Adrenal gland (tissue), 12 donors: ENCODE data around the gene MACROH2A1. TPM values are rescaled to one million over a fixed set of nuclear protein-coding genes. Genes with fewer than 3 reads are reported as not detected.
A peak's percentile ranks its signal among the peaks of the same experiment; 100 is the strongest.

Experiments used
- DNase-seq, 7 donors: peaks; one replicate each; pipeline ENCODE4 v3.0.0-alpha.2; 2019 to 2020
- H3K27ac ChIP-seq, 5 donors: fragments of 200-600 bp; sonication (generic) in 4 of 5; 1 replicate in 3 of 5; 2 replicates in 2 of 5; pipeline versions ENCODE4 v1.5.1 to v1.8.0; 2016 to 2020; ENCODE audit warnings: mild to moderate bottlenecking in 1 of 5
- H3K27me3 ChIP-seq: fragments of 200-600 bp; 2 replicates; pipeline ENCODE4 v1.8.0; 2021
- H3K36me3 ChIP-seq, 2 donors: fragments of 200-600 bp; replicated peaks in 1 of 2; 1 replicate in 1 of 2; 2 replicates in 1 of 2; pipeline versions ENCODE4 v1.5.1 to v1.8.0; 2018 to 2022
- H3K4me1 ChIP-seq, 2 donors: fragments of 200-600 bp; replicated peaks in 1 of 2; 1 replicate in 1 of 2; 2 replicates in 1 of 2; pipeline versions ENCODE4 v1.5.1 to v1.8.0; 2018 to 2021
- H3K4me3 ChIP-seq, 4 donors: fragments of 200-600 bp; sonication (generic) in 3 of 4; one replicate each; pipeline ENCODE4 v1.5.1; 2016 to 2018
- H3K9me3 ChIP-seq, 3 donors: fragments of 200-600 bp; sonication (generic) in 1 of 3; replicated peaks in 1 of 3; 1 replicate in 2 of 3; 2 replicates in 1 of 3; pipeline versions ENCODE4 v1.5.1 to v1.8.0; 2016 to 2021
- POLR2A ChIP-seq, 2 donors: fragments of 450-650 bp; IDR thresholded peaks; one replicate each; pipeline ENCODE4 v1.6.1; 2017; ENCODE audit warnings: antibody characterized with exemption in 2 of 2, mild to moderate bottlenecking in 2 of 2, moderate library complexity in 1 of 2
- WGBS, 4 donors: extraction: QIAGEN DNeasy Blood & Tissue Kit in 2 of 4; methylation state at CpG; one replicate each; pipeline versions ENCODE4 v1.1.5 to v1.1.7; 2013 to 2017; 5-methylcytosine and 5-hydroxymethylcytosine counted together
- intact Hi-C, 2 donors: fragments of 100-400 bp; cut with DNase I; formaldehyde crosslinking; loops; one replicate each; pipeline versions ENCODE4 v1.14.1 to v1.15.0; 2022 to 2023
- polyA plus RNA-seq, 3 donors: library from polyadenylated mRNA; stranded (reverse); fragments of 200-250 nt in 2 of 3; fragments of 350-450 nt in 1 of 3; fragmentation: Illumina TruSeq in 1 of 3; extraction: RNeasy Lipid Tissue Mini Kit (QIAGEN cat#74804) in 1 of 3; gene quantifications; one replicate each; pipeline ENCODE4 v1.2.3, GENCODE V29; 2013 to 2014
- total RNA-seq, 9 donors: library from RNA; depleted of rRNA in 4 of 9; stranded (reverse); fragments of >200 nt in 4 of 9; fragments of 120-200 nt in 1 of 9; fragmentation: NEBNext Ultra II Directional in 1 of 9; extraction: Animal tissue kit (Norgen Biotek cat#: 25700) in 1 of 9; gene quantifications; one replicate each; pipeline versions ENCODE4 v1.1.0 to v1.2.4, GENCODE V29; 2013 to 2023
- TF ChIP-seq, protein P1 (sequence below), 6 experiments: fragments of 450-650 bp in 4 of 6; fragments of 200-600 bp in 2 of 6; sonication (generic) in 1 of 6; IDR thresholded peaks; 1 replicate in 5 of 6; 2 replicates in 1 of 6; pipeline versions ENCODE4 v1.5.1 to v1.8.0; 2016 to 2021; ENCODE audit warnings: antibody characterized with exemption in 6 of 6, mild to moderate bottlenecking in 2 of 6, moderate library complexity in 1 of 6
- donor health status: healthy with polysubstance abuse.
- donor health status: Bipolar disorder and iron deficiency.
- donor health status: DM: yes; HTN: yes; CAD: no.
- donor health status: DM: no; HTN: no; CAD: no.
- donor health status: DM: no; HTN: no; CAD: no.
- donor health status: DM: yes; HTN: yes; CAD: no.

MACROH2A1 gene
- total and polyA plus RNA-seq, 12 donors = 77.2 to 241 (median 144) TPM

DNA sequence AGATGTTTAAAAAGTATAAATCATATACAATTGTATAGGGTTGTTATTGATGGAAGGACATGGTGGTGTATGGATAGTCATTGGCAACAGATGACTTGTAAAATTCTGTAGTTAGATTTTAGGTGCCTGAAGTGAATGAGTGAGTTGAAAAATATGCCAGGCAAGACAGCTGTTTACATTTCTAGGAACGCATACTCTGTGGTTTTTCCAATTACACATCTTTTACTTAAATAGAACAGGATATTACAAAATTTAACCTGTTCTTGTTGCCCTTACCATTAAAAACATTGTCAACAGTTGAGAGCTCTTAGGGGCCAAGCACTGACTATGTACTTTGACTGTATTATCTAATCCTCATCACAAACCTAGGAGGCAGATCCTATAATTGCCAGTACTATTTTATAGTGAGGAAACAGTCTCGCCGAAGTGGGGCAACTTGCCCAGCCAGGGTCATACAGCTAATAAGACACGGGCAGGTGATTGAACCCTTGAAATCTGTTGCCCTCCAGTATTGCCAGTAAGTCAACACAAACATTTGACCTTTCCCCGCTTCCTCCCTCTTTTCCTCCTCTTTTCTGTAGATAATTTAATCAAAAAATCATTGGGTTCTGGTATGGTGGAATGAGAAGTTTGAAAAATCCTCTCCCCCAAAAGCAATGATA, 88.6 kb downstream of the MACROH2A1 start:
- WGBS, 4 donors = 74 to 76% (median 75%) methylated on average over 5 of the region's 5 CpGs

DNA sequence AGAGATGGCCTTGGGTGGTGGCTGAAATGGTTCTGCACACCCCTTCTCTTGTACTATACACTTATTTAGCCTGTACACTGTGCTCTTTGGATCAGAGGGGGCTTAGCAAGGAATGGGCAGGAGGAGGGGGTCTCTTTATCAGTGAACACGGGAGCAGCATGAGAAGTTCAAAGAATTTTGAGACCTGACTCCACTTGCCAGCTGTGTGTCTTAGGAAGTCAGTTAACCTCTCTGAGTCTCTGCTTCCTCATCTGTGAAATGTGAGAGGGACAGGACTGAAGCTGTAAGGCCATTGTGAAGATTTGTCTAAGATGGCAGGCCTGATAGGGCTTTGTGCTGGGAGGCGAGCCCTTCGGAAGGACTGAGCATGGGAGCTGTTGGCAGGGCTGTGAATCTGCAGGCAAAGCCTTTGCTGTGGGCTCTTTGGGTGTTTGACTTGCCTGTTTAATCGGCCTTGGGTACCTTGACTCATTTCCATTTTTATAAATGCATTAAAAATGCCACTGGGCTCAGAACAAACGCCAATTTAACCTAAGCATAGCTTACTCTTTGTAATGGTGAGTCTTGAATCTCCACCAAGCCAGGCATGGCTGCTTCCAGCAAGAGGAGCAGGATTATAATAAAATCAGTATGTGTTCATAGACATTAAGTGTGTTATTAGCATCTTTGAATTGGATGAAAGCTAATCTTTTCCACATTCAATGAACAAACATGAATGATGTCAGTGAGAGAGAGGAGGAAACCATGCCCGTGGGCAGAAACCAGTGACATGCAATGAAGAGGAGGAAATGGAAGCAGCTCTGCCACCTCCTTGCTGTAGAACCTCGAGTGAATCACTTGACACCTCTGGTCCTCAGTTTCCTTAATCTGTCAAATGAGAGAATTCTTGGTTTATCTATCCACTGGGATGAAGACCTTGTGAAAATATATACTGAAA, 89.4 kb downstream of the MACROH2A1 start:
- TF ChIP-seq, protein P1, sequence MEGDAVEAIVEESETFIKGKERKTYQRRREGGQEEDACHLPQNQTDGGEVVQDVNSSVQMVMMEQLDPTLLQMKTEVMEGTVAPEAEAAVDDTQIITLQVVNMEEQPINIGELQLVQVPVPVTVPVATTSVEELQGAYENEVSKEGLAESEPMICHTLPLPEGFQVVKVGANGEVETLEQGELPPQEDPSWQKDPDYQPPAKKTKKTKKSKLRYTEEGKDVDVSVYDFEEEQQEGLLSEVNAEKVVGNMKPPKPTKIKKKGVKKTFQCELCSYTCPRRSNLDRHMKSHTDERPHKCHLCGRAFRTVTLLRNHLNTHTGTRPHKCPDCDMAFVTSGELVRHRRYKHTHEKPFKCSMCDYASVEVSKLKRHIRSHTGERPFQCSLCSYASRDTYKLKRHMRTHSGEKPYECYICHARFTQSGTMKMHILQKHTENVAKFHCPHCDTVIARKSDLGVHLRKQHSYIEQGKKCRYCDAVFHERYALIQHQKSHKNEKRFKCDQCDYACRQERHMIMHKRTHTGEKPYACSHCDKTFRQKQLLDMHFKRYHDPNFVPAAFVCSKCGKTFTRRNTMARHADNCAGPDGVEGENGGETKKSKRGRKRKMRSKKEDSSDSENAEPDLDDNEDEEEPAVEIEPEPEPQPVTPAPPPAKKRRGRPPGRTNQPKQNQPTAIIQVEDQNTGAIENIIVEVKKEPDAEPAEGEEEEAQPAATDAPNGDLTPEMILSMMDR (IDR thresholded peaks at IDR 0.05) = no peak
- no peak for TF ChIP-seq POLR2A (IDR thresholded peaks at IDR 0.05)
- H3K27ac ChIP-seq = no peak overlapping the region
- no peaks in the 10 kb centered on the region for H3K27me3 ChIP-seq
- H3K4me1 ChIP-seq = peaks cover 0 to 6% of the 10 kb centered on the region in 2 donors
- H3K4me3 ChIP-seq = no peak overlapping the region
- H3K9me3 ChIP-seq = no peaks in the 10 kb centered on the region
- intact Hi-C loops = no loop called here
- H3K36me3 ChIP-seq = no peaks in the 10 kb centered on the region
- 70 to 79% (median 77%) methylated on average over 6 to 7 of the region's 7 CpGs for WGBS, 4 donors
- DNase-seq = no peak

More for the DNA sequence above, 88.6 kb downstream of the MACROH2A1 start:
- no peak for TF ChIP-seq POLR2A (IDR thresholded peaks at IDR 0.05)
- TF ChIP-seq, protein P1 (IDR thresholded peaks at IDR 0.05) = no peak
- Histone ChIP-seq H3K4me1 (peaks cover 0 to 6% of the 10 kb centered on the region in 2 donors), H3K27ac (no peak overlapping the region), H3K27me3 (no peaks in the 10 kb centered on the region), H3K9me3 (no peaks in the 10 kb centered on the region), H3K4me3 (no peak overlapping the region), H3K36me3 (no peaks in the 10 kb centered on the region)
- DNase-seq = no peak
- intact Hi-C loops = no loop called here

DNA sequence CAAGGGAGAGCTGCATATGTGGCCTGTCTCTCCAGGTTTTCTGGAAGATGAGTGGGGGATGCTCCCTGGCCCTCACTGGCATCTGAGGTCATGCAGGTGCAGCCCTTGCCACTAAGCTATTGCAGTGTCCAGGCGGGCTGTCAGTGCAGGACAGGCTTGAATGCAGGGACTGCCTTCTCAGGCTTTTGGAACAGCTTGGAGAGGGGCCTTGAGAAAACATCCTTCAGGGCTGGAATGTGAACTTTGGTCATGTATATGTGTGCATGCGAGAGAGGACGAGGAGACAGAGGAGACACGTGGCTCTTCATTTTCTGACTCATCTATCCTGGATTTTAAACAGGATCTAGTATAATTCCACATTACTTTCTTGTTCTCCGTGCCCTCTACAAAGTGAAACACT, 90.3 kb downstream of the MACROH2A1 start:
- Histone ChIP-seq H3K36me3 (no peaks in the 10 kb centered on the region), H3K4me3 (no peak overlapping the region), H3K27me3 (no peaks in the 10 kb centered on the region), H3K27ac (no peak overlapping the region), H3K4me1 (peaks cover 0 to 6% of the 10 kb centered on the region in 2 donors), H3K9me3 (no peaks in the 10 kb centered on the region)
- TF ChIP-seq, protein P1 (IDR thresholded peaks at IDR 0.05) = no peak
- no peak for TF ChIP-seq POLR2A (IDR thresholded peaks at IDR 0.05)
- WGBS, 4 donors = 38 to 53% (median 46%) methylated on average over 5 of the region's 5 CpGs
- intact Hi-C loops = no loop called here
- DNase-seq = peak in 1 of 7 donors; percentile 48

DNA sequence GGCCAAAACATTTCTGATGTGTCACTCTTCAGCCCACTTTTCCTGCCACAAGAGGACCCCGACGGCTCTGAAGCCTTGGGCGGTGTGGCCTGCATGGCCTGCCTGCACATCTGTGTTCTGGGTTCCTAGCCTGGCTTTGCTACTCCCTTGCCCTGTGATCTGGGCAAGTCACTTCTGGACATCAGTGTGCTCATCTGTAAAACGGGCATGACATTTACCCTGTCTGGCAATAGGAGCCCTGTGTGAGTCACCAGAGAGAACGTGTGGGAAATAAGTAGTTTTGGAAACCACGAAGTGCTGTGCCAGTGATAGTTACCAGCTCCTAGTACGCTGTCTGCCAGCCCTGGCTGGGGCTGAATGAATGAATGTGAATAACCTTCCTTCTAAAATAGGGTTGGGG, 90.8 kb downstream of the MACROH2A1 start:
- TF ChIP-seq, protein P1 (IDR thresholded peaks at IDR 0.05) = no peak
- TF ChIP-seq POLR2A (IDR thresholded peaks at IDR 0.05) = no peak
- Histone ChIP-seq H3K4me3 (no peak overlapping the region), H3K9me3 (no peaks in the 10 kb centered on the region), H3K4me1 (peaks cover 0 to 6% of the 10 kb centered on the region in 2 donors), H3K27me3 (no peaks in the 10 kb centered on the region), H3K27ac (no peak overlapping the region), H3K36me3 (no peaks in the 10 kb centered on the region)
- WGBS, 4 donors = 74 to 85% (median 76%) methylated on average over 7 of the region's 7 CpGs
- intact Hi-C loops = no loop called here
- DNase-seq = no peak
